NCI-H82 treated with DMSO at 0.1 percent for 48 hours (cell line): ENCODE data around the gene CCDC175.

ENCODE experiments used
- DNase-seq: peaks from one replicate; lab custom pipeline; 2025; ENCODE audit not compliant: unreplicated experiment; lab: John Stamatoyannopoulos, UW

CCDC175 gene

GRCh38 chr14:59541731-59542130, 34.9 kb downstream of the CCDC175 start:
- DNase-seq: no peak

GRCh38 chr14:59540852-59541251, 35.8 kb downstream of the CCDC175 start:
- no peak for DNase-seq

- DNase-seq: no peak
Measured at GRCh38 chr14:59538936-59539335, 37.7 kb downstream of the CCDC175 start.

- no peak for DNase-seq
Measured at GRCh38 chr14:59537476-59537875, 39.1 kb downstream of the CCDC175 start.

GRCh38 chr14:59534361-59534987, 42.1 kb downstream of the CCDC175 start:
- no peak for DNase-seq

- no peak for DNase-seq
Measured at GRCh38 chr14:59532419-59532818, 44.2 kb downstream of the CCDC175 start.

- no peak for DNase-seq
Measured at GRCh38 chr14:59530349-59530748, 46.3 kb downstream of the CCDC175 start.

GRCh38 chr14:59529189-59529588, 47.4 kb downstream of the CCDC175 start:
- no peak for DNase-seq

GRCh38 chr14:59520224-59520623, 56.4 kb downstream of the CCDC175 start:
- DNase-seq: no peak

GRCh38 chr14:59511916-59512575, 64.6 kb downstream of the CCDC175 start:
- peak; percentile 8 for DNase-seq

GRCh38 chr14:59510966-59511365, 65.6 kb downstream of the CCDC175 start:
- DNase-seq: no peak

- no peak for DNase-seq
Measured at GRCh38 chr14:59510001-59510400, 66.6 kb downstream of the CCDC175 start.

- no peak for DNase-seq
Measured at GRCh38 chr14:59509101-59509500, 67.5 kb downstream of the CCDC175 start.

- DNase-seq: no peak
Measured at GRCh38 chr14:59507752-59508103, 68.9 kb downstream of the CCDC175 start.

- DNase-seq: peak; percentile 55
Measured at GRCh38 chr14:59507063-59507751, 69.4 kb downstream of the CCDC175 start.

- no peak for DNase-seq
Measured at GRCh38 chr14:59503256-59503655, 73.4 kb downstream of the CCDC175 start.

GRCh38 chr14:59500732-59501131, 75.9 kb downstream of the CCDC175 start:
- DNase-seq: no peak

- no peak for DNase-seq
Measured at GRCh38 chr14:59492384-59492783, 84.2 kb downstream of the CCDC175 start.

GRCh38 chr14:59490756-59491155, 85.9 kb downstream of the CCDC175 start:
- DNase-seq: no peak

GRCh38 chr14:59484639-59485175, 91.9 kb downstream of the CCDC175 start:
- no peak for DNase-seq

GRCh38 chr14:59483819-59484638, 92.6 kb downstream of the CCDC175 start, which contains the start of the genes JKAMP and L3HYPDH:
Gene JKAMP, plus strand, starts transcription at chr14:59484517. Its CDS starts 73 bp downstream, at chr14:59484590.
Gene L3HYPDH, minus strand, starts transcription at chr14:59484408. Its CDS starts 92 bp downstream, at chr14:59484316.
- DNase-seq: peak; percentile 52
